HG02588 (cell line): ENCODE results near the gene LAMB4.

Source experiments
- ATAC-seq: cut with Tn5 transposase; IDR thresholded peaks from one replicate; pipeline ENCODE4 v1.9.1; 2021; ENCODE audit warnings: mild to moderate bottlenecking, moderate library complexity; ENCODE audit not compliant: unreplicated experiment

LAMB4 gene

GRCh38 chr7:108109221-108109908, 20.8 kb downstream of the LAMB4 start:
- no peak for ATAC-seq

- no peak for ATAC-seq
Observed at GRCh38 chr7:108108131-108108530, 22.0 kb downstream of the LAMB4 start.

- no peak for ATAC-seq
Observed at GRCh38 chr7:108104324-108104723, 25.8 kb downstream of the LAMB4 start.

GRCh38 chr7:108103558-108104298, 26.4 kb downstream of the LAMB4 start:
- ATAC-seq: no peak

GRCh38 chr7:108102671-108103312, 27.4 kb downstream of the LAMB4 start:
- no peak for ATAC-seq

- no peak for ATAC-seq
Observed at GRCh38 chr7:108101759-108102158, 28.4 kb downstream of the LAMB4 start.

- ATAC-seq: no peak
Observed at GRCh38 chr7:108099713-108100112, 30.4 kb downstream of the LAMB4 start.

- no peak for ATAC-seq
Observed at GRCh38 chr7:108097703-108098102, 32.5 kb downstream of the LAMB4 start.

GRCh38 chr7:108096996-108097395, 33.2 kb downstream of the LAMB4 start:
- no peak for ATAC-seq

GRCh38 chr7:108094933-108095710, 35.0 kb downstream of the LAMB4 start:
- no peak for ATAC-seq

- ATAC-seq: no peak
Observed at GRCh38 chr7:108094346-108094745, 35.8 kb downstream of the LAMB4 start.

GRCh38 chr7:108093851-108094331, 36.3 kb downstream of the LAMB4 start:
- ATAC-seq: no peak

- no peak for ATAC-seq
Observed at GRCh38 chr7:108093341-108093740, 36.8 kb downstream of the LAMB4 start.

GRCh38 chr7:108091461-108091831, 38.7 kb downstream of the LAMB4 start:
- no peak for ATAC-seq

- no peak for ATAC-seq
Observed at GRCh38 chr7:108090791-108091460, 39.2 kb downstream of the LAMB4 start.

- ATAC-seq: no peak
Observed at GRCh38 chr7:108089381-108089780, 40.8 kb downstream of the LAMB4 start.

GRCh38 chr7:108088729-108089128, 41.4 kb downstream of the LAMB4 start:
- no peak for ATAC-seq

GRCh38 chr7:108087778-108088177, 42.4 kb downstream of the LAMB4 start:
- ATAC-seq: no peak

GRCh38 chr7:108086962-108087361, 43.2 kb downstream of the LAMB4 start:
- no peak for ATAC-seq

GRCh38 chr7:108086546-108086945, 43.6 kb downstream of the LAMB4 start:
- ATAC-seq: no peak

- ATAC-seq: no peak
Observed at GRCh38 chr7:108083980-108084379, 46.2 kb downstream of the LAMB4 start.
